Adrenal gland (tissue), 5 donors: ENCODE data around the gene PTPRN2.

Experiments used
- CTCF ChIP-seq, 6 experiments: fragments of 450-650 bp in 4 of 6; fragments of 200-600 bp in 2 of 6; sonication (generic) in 1 of 6; IDR thresholded peaks; 1 replicate in 5 of 6; 2 replicates in 1 of 6; pipeline versions ENCODE4 v1.5.1 to v1.8.0; 2016 to 2021; ENCODE audit warnings: antibody characterized with exemption in 6 of 6, mild to moderate bottlenecking in 2 of 6, moderate library complexity in 1 of 6
- POLR2A ChIP-seq, 2 donors: fragments of 450-650 bp; IDR thresholded peaks; one replicate each; pipeline ENCODE4 v1.6.1; 2017; ENCODE audit warnings: antibody characterized with exemption in 2 of 2, mild to moderate bottlenecking in 2 of 2, moderate library complexity in 1 of 2
- donor health status: DM: no; HTN: no; CAD: no.

- TF ChIP-seq CTCF (IDR thresholded peaks at IDR 0.05): no peak
- TF ChIP-seq POLR2A (IDR thresholded peaks at IDR 0.05): no peak
Measured at GRCh38 chr7:158499082-158499455, 88.6 kb downstream of the PTPRN2 start.
